CD4-positive, alpha-beta T cell (primary cell): ENCODE results near the gene PLP2. TPM values are rescaled to one million over a fixed set of nuclear protein-coding genes. Genes with fewer than 3 reads are reported as not detected.
"Not testable (repeated sequence)": the region's sequence is repeated elsewhere in the genome, so short reads cannot be mapped to it uniquely, and the experiment has no call there.

ENCODE experiments used
- ATAC-seq: fragments of 200-7000 bp; cut with Tn5 transposase; one replicate; pipeline ENCODE4 v1.10.0; 2022; ENCODE audit warnings: mild to moderate bottlenecking; ENCODE audit not compliant: poor library complexity
- CTCF ChIA-PET: fragments of 350-600 bp; sonication (Branson Sonifier 250); formaldehyde crosslinking; loops from one replicate; lab custom pipeline; 2021; ENCODE audit warnings: antibody characterized with exemption, inconsistent platforms; lab: Charles Lee
- POLR2A ChIA-PET: fragments of 350-600 bp; sonication (Branson Sonifier 250); formaldehyde crosslinking; loops from one replicate; lab custom pipeline; 2021; ENCODE audit warnings: antibody characterized with exemption, inconsistent platforms; lab: Charles Lee
- DNase-seq, 14 experiments: peaks; one replicate each; pipeline ENCODE4 v3.0.0-alpha.2; 2013 to 2020; ENCODE audit warnings: mixed read lengths in 2 of 14
- H3K27ac ChIP-seq, 2 donors: one replicate each; pipeline versions ENCODE4 v1.5.1 to v1.7.0; 2013; ENCODE audit warnings: low read length in 2 of 2, low read depth in 1 of 2, mild to moderate bottlenecking in 1 of 2
- H3K27me3 ChIP-seq, 2 experiments: 1 replicate in 1 of 2; 2 replicates in 1 of 2; pipeline versions ENCODE4 v1.6.1 to v1.7.0; 2013; ENCODE audit warnings: low read length in 2 of 2, control low read depth in 1 of 2, mild to moderate bottlenecking in 1 of 2, moderate library complexity in 1 of 2; ENCODE audit not compliant: insufficient read depth in 2 of 2, control insufficient read depth in 1 of 2
- H3K36me3 ChIP-seq: one replicate; pipeline ENCODE4 v1.6.1; 2013; ENCODE audit warnings: low read length, control low read depth; ENCODE audit not compliant: insufficient read depth
- H3K4me1 ChIP-seq: one replicate; pipeline ENCODE4 v1.6.1; 2013; ENCODE audit warnings: low read length, control low read depth; ENCODE audit not compliant: insufficient read depth
- H3K4me3 ChIP-seq: one replicate; pipeline ENCODE4 v1.5.1; 2013; ENCODE audit warnings: mild to moderate bottlenecking, low read length, moderate library complexity
- H3K9me3 ChIP-seq, 2 experiments: 1 replicate in 1 of 2; 2 replicates in 1 of 2; pipeline versions ENCODE4 v1.6.1 to v1.7.0; 2013; ENCODE audit warnings: low read length in 2 of 2, mild to moderate bottlenecking in 2 of 2, control low read depth in 1 of 2, moderate library complexity in 1 of 2; ENCODE audit not compliant: control insufficient read depth in 1 of 2, insufficient read depth in 1 of 2
- H3K27ac Mint-ChIP-seq: one replicate; pipeline ENCODE4 v1.8.0; 2020; ENCODE audit warnings: mixed read lengths
- H3K27me3 Mint-ChIP-seq: one replicate; pipeline ENCODE4 v1.8.0; 2021; ENCODE audit warnings: mixed read lengths
- H3K36me3 Mint-ChIP-seq: one replicate; pipeline ENCODE4 v1.8.0; 2021; ENCODE audit warnings: low read depth, mixed read lengths
- H3K4me1 Mint-ChIP-seq: one replicate; pipeline ENCODE4 v1.8.0; 2021; ENCODE audit warnings: low read depth, mixed read lengths
- H3K4me3 Mint-ChIP-seq: one replicate; pipeline ENCODE4 v1.8.0; 2020; ENCODE audit warnings: mild to moderate bottlenecking, mixed read lengths
- H3K9me3 Mint-ChIP-seq: one replicate; pipeline ENCODE4 v1.8.0; 2020; ENCODE audit warnings: mixed read lengths
- intact Hi-C, 2 experiments: fragments of 100-400 bp; cut with DNase I in 1 of 2; cut with micrococcal nuclease in 1 of 2; formaldehyde crosslinking; loops; one replicate each; pipeline versions ENCODE4 v1.15.1 to v1.9.0; 2023 to 2025; cut with DNase I, micrococcal nuclease
- total RNA-seq, 174 experiments: library from RNA in 2 of 174; stranded (reverse) in 2 of 174; gene quantifications; one replicate each; pipeline ENCODE4 v1.2.3 and lab custom pipeline; 2021 to 2026
- TF ChIP-seq, protein P1 (sequence below): fragments of 200-600 bp; IDR thresholded peaks from one replicate; pipeline ENCODE4 v1.8.0; 2022; ENCODE audit warnings: antibody characterized with exemption, mild to moderate bottlenecking

The PLP2 gene
- total RNA-seq, 2 experiments from 2014 or later, result 124 to 128 TPM

DNA sequence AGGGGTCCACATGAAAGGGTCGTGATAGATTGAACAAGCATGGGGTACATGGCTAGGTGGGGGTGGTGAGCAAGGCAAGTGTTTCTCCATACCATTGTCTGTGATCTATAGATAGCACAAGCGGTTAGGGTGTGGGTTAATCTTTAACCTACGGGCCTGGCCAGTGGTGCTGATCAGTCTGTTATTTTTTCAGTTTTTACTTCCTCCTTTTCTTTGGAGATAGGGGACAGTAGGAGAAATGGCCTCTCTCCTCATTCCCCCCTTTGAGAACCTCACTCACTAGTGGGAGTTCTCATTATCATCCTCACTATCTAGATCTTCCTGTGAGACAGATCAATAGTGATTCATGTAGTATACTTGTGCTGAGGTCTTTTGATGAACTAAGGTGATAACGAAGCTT, 32.0 kb upstream of the PLP2 start:
- Mint-ChIP-seq H3K27me3 (no peaks in the 10 kb centered on the region), H3K4me3 (no peak overlapping the region), H3K9me3 (no peaks in the 10 kb centered on the region), H3K36me3 (peaks cover 9% of the 10 kb centered on the region), H3K4me1 (no peaks in the 10 kb centered on the region), H3K27ac (no peak overlapping the region)
- H3K4me1 ChIP-seq, result no peaks in the 10 kb centered on the region
- CTCF ChIA-PET, result no interaction called here
- ATAC-seq, result no peak
- no peaks in the 10 kb centered on the region for H3K27me3 ChIP-seq
- intact Hi-C loops, result no loop called here
- no peak overlapping the region for H3K4me3 ChIP-seq
- DNase-seq, result no peak
- no peaks in the 10 kb centered on the region for H3K36me3 ChIP-seq
- POLR2A ChIA-PET, result no interaction called here
- peaks cover 4 to 14% of the 10 kb centered on the region in 2 experiments for H3K9me3 ChIP-seq
- H3K27ac ChIP-seq, result no peak overlapping the region
- TF ChIP-seq, protein P1, sequence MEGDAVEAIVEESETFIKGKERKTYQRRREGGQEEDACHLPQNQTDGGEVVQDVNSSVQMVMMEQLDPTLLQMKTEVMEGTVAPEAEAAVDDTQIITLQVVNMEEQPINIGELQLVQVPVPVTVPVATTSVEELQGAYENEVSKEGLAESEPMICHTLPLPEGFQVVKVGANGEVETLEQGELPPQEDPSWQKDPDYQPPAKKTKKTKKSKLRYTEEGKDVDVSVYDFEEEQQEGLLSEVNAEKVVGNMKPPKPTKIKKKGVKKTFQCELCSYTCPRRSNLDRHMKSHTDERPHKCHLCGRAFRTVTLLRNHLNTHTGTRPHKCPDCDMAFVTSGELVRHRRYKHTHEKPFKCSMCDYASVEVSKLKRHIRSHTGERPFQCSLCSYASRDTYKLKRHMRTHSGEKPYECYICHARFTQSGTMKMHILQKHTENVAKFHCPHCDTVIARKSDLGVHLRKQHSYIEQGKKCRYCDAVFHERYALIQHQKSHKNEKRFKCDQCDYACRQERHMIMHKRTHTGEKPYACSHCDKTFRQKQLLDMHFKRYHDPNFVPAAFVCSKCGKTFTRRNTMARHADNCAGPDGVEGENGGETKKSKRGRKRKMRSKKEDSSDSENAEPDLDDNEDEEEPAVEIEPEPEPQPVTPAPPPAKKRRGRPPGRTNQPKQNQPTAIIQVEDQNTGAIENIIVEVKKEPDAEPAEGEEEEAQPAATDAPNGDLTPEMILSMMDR, result no peak

DNA sequence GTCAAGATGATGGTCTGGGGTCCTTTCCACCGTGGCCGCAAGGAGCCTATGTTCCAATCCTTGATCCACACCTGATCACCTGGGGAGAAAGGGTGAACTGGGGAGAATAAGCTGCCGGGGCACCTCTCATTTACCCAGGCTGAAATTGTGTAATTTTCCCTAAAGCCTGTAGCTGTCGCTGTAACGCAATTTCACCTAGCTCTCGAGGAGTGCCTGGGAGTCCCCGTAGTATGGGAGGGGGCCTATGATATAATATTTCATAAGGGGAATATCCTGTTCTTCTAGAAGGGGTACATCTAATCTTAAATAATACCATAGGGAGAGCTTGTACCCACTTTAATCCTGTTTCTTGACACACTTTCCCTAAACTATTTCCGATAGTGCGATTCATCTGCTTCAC, 29.4 kb upstream of the PLP2 start:
- H3K27ac Mint-ChIP-seq, H3K4me1 Mint-ChIP-seq, H3K36me3 ChIP-seq, H3K27me3 ChIP-seq, H3K9me3 Mint-ChIP-seq, ATAC-seq, H3K27me3 Mint-ChIP-seq, H3K27ac ChIP-seq, H3K4me3 Mint-ChIP-seq, intact Hi-C loops, H3K4me1 ChIP-seq, H3K36me3 Mint-ChIP-seq, H3K4me3 ChIP-seq, POLR2A ChIA-PET: not testable (repeated sequence)
- CTCF ChIA-PET, result interaction anchor here (1.9 kb wide), 1 partner anchor 50 kb away, joined by 6 read pairs; no protein-coding TSS in a partner anchor
- DNase-seq, result peak in 1 of 14 experiments; percentile 31
- peaks cover 4 to 14% of the 10 kb centered on the region in 2 experiments for H3K9me3 ChIP-seq

DNA sequence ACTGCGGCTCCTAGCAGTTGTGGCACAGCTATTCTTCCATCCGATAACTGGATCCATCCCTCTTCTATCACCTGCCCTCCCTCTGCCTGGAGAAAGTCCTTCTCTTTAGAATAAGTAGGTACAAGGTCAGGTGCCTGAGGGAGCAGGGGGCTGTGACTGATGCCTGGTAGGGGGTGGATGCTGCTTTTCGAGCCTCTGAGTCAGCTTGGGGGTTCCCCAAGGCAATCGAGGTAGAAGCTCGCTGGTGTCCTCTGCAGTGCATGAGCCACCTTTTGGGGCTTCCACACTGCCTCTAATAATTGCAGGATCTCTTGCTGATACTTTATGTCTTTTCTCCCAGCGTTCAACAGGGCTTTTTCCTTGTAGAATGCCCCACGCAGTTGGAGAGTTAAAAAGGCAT, 28.5 kb upstream of the PLP2 start:
- H3K36me3 Mint-ChIP-seq, ATAC-seq, H3K27me3 Mint-ChIP-seq, H3K4me3 Mint-ChIP-seq, intact Hi-C loops, H3K4me1 ChIP-seq, H3K9me3 Mint-ChIP-seq, H3K27me3 ChIP-seq, H3K4me1 Mint-ChIP-seq, H3K36me3 ChIP-seq, H3K27ac Mint-ChIP-seq, H3K4me3 ChIP-seq, DNase-seq, POLR2A ChIA-PET, H3K27ac ChIP-seq: not testable (repeated sequence)
- H3K9me3 ChIP-seq, result peaks cover 4 to 14% of the 10 kb centered on the region in 2 experiments
- CTCF ChIA-PET, result interaction anchor here (1.9 kb wide), 1 partner anchor 49 kb away, joined by 6 read pairs; no protein-coding TSS in a partner anchor

DNA sequence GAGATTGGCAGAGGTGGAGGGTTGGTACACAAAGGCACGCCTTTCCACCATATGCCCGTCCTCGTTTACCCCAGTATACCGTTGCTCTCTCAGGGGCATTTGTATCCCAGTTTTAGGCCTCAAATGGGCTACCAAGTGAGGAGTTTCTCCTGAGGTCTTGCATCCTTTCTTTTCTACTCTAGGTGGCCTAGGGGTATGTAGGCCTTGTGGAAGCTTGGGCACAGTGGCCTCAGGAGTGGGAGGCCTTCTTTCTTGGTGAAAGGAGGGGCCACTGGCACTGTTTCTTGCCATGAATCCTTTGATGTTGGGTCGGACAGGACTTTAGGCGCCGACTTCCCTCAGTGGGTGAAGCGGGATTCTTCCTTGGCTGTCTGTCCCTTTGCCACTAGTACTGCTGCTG, 24.4 kb upstream of the PLP2 start:
- Mint-ChIP-seq H3K9me3 (no peaks in the 10 kb centered on the region), H3K27me3 (no peaks in the 10 kb centered on the region), H3K4me1 (no peaks in the 10 kb centered on the region), H3K4me3 (no peak overlapping the region), H3K27ac (no peak overlapping the region), H3K36me3 (no peaks in the 10 kb centered on the region)
- Histone ChIP-seq H3K4me3 (no peak overlapping the region), H3K27ac (no peak overlapping the region), H3K4me1 (no peaks in the 10 kb centered on the region), H3K27me3 (no peaks in the 10 kb centered on the region), H3K36me3 (no peaks in the 10 kb centered on the region), H3K9me3 (no peaks in the 10 kb centered on the region)
- CTCF ChIA-PET, result no interaction called here
- ATAC-seq, result no peak
- intact Hi-C loops, result no loop called here
- POLR2A ChIA-PET, result no interaction called here
- no peak for DNase-seq
- TF ChIP-seq, protein P1, result no peak
